Fibroblast of pulmonary artery (primary cell): ENCODE measurements around the gene FAM171A2.

ENCODE experiments used
- DNase-seq: peaks from one replicate; pipeline ENCODE4 v3.0.0-alpha.2; 2010; ENCODE audit warnings: low read depth
- H3K4me3 ChIP-seq: replicated peaks from 2 replicates; pipeline ENCODE4 v1.5.1; 2011; ENCODE audit warnings: low read depth, mild to moderate bottlenecking, control low read depth, low read length, moderate library complexity
- CTCF ChIP-seq: IDR thresholded peaks from 2 replicates; pipeline ENCODE4 v1.5.1; 2011; ENCODE audit warnings: mild to moderate bottlenecking, control low read depth, low read length, inconsistent platforms; ENCODE audit errors: missing control alignments

FAM171A2 gene

DNA sequence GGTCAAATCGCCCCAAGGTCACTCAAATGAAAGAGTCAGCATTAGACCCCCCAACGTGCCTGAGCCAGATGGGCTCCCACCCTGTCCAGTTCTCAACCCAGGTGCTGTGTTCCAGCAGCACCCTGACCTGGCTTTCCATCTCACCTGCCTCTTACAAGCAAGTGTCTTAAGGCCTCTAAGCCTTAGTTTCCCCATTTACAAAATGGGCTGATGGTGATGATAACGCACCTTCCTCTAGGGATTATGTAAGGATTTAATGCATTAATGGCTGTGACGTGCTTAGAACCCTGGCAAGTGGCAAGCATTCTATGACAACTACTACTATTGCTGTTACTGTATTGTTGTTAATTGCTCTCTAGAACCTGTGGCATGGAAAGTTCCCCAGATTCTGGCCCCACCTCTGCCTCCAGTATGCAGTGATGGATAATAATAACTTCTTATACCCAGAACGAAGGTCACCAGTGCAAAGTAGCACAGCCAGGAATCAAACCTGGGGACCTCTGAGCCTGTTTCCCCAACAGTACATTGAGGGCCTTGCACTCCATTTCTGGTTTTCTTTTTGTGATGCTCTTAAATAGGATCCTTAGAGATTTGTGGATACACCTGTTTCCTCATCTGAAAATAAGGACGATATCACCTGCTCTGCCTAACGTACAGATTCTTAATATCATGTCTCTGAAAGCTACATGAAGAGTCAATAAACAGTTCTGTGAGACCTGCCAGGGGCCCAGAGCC is 35.8 kb downstream of the FAM171A2 start:
- DNase-seq: no peak
- TF ChIP-seq CTCF: no peak
- H3K4me3 ChIP-seq: no peak overlapping the region

- DNase-seq: peak; percentile 98
- TF ChIP-seq CTCF: no peak
- H3K4me3 ChIP-seq: no peak overlapping the region
These were observed 36.7 kb downstream of the FAM171A2 start for GRCh38 chr17:44326861-44327444.

DNA sequence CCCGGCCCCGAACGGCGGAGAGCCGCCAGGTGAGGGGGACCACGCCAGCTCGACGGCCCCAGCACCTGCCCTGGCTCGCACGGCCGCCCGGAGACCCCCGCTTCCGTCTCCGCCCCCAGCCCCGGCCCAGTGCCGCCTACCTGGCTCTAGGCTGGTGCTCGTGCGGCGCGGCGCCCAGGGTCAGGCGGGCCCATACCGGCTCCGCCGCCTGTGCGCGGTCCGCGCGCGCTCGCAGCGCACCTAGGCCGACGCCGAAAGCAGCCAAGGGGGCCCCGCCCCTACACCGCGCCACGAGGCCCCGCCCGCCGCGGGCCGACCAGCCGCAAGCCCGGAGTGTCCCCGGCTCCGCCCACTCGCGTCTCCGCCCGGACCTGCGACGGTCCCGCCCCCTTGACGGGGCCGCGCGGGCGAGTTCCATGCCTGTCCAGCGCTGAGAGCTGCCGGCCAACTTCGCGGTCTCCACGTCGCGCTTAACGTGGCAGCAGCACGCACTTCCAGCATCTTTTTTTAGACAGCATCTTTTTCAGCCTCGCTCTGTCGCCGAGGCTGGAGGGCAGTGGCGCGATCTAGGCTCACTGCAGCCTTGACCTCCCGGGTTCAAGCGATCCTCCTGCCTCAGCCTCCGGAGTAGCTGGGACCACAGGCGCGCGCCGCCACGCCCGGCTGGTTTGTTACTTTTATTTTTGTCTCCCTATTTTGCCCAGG is 38.9 kb downstream of the FAM171A2 start, which contains the start of gene SLC25A39:
Gene SLC25A39, minus strand, starts transcription at position 253 of the 705 bp plus-strand sequence. CDS start 1,261 bp downstream, outside the sequence.
- H3K4me3 ChIP-seq: peak within 1 kb of the TSS; percentile 80
- TF ChIP-seq CTCF: no peak
- peak; percentile 95 for DNase-seq

- H3K4me3 ChIP-seq: peak overlapping the region; percentile 80
- no peak for DNase-seq
- TF ChIP-seq CTCF: no peak
These were observed 39.5 kb downstream of the FAM171A2 start for GRCh38 chr17:44324092-44324570.

GRCh38 chr17:44323359-44324091 is 40.1 kb downstream of the FAM171A2 start:
- H3K4me3 ChIP-seq: peak overlapping the region; percentile 80
- DNase-seq: no peak
- no peak for TF ChIP-seq CTCF

DNA sequence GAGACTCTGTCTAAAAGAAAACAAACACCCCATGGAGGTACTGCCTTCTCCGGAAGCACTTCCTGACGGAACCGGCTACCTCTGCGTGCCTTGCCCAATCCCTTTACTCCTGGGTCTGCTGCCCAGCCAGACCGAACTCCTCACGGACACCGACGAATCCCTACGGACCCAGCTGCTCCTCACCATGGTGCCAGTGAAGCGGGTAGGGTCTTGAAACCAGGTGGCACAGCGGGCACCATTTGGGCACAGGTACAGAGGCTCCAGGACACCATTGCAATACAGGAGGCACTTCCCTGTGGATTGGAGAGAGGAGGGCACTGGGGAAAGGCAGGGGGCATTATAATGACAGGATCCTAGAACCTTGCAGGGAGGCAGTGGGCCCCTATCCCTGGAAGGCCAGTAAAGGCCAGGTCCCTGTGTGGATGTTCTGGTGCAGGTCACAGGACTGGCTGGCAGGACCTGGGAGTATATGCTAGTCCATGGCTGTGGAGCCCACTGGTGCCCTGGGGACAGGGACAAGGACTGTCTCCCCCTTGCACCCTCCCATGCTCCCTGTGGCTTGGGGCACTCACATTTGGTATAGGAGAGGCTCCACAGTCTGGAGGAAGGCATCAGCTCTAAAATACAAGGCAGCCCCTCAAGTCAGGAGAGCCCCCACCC is 41.3 kb downstream of the FAM171A2 start:
- no peak overlapping the region for H3K4me3 ChIP-seq
- DNase-seq: no peak
- TF ChIP-seq CTCF: no peak
